ENCODE measurements around the gene ACACA. TPM values are rescaled to one million over a fixed set of nuclear protein-coding genes. Genes with fewer than 3 reads are reported as not detected.

Gene ACACA
- total and polyA plus RNA-seq, 9 of the 15 experiments (the other 6 are each of a cell fraction or from before 2014, with no cell fraction given): 35.9 to 135 (median 88.4) TPM

- no peaks in the 10 kb centered on the region for H3K9me3 ChIP-seq (replicated peaks; ENCODE audit: control insufficient read depth, insufficient read depth, low read depth, low read length)
- FAIRE-seq (no peak), DNase-seq (ENCODE audit: extremely low read depth in 1 of 4, low spot score in 3 of 4) (no peak), ATAC-seq (no peak)
- no peak overlapping the region for H3K27ac ChIP-seq (ENCODE audit: extremely low read depth, low read depth, low read length)
- 90% methylated on average over 5 of the region's 5 CpGs for WGBS (ENCODE audit: insufficient coverage, low coverage, missing lambda C conversion rate)
- H2AFZ ChIP-seq (ENCODE audit: low read depth, low read length): no peak overlapping the region
- H3K4me3 ChIP-seq: no peak overlapping the region
- H3K9ac ChIP-seq (ENCODE audit: insufficient read depth in 1 of 2, low read depth in 2 of 2, low read length in 2 of 2): no peak overlapping the region
- in situ Hi-C loops (cut with MboI) (no loop called here), intact Hi-C loops (cut with micrococcal nuclease) (loop anchor here (5.0 to 10.0 kb wide), 2 partner anchors 154 to 422 kb away; no protein-coding TSS in a partner anchor)
- BruUV-seq (replicated peaks): no TSS peak
- no peaks in the 10 kb centered on the region for H3K79me2 ChIP-seq (ENCODE audit: control insufficient read depth, insufficient read depth, low read length)
- peaks cover 49% of the 10 kb centered on the region; the same call in 2 of the 3 replicates for H3K36me3 ChIP-seq (ENCODE audit: control insufficient read depth, insufficient read depth, low read length)
- H3K27me3 ChIP-seq (ENCODE audit: control insufficient read depth in 2 of 2, insufficient read depth in 2 of 2, low read length in 2 of 2): no peaks in the 10 kb centered on the region
- H3K9me1 ChIP-seq (ENCODE audit: control insufficient read depth, insufficient read depth, low read length): no peaks in the 10 kb centered on the region
- peaks cover 6% of the 10 kb centered on the region for H4K20me1 ChIP-seq (replicated peaks; ENCODE audit: control insufficient read depth, insufficient read depth, low read length)
- ChIA-PET POLR2A (no interaction called here), CTCF (ENCODE audit: low intra/inter-chr PET ratio) (interaction anchor here (0.6 to 3.0 kb wide), 2 partner anchors 362 to 420 kb away, joined by 3 to 26 read pairs; no protein-coding TSS in a partner anchor)
- H3K4me2 ChIP-seq (ENCODE audit: insufficient read depth, low read length): no peak overlapping the region
- H3K4me1 ChIP-seq (replicated peaks in 1 of 2; ENCODE audit: control insufficient read depth in 2 of 2, insufficient read depth in 2 of 2, low read length in 2 of 2): peaks cover 0 to 6% of the 10 kb centered on the region in 2 experiments; a peak in 1 of 5 replicates
- no peak for TF ChIP-seq ZNF589 (CRISPR knock-in tag; IDR thresholded peaks at IDR 0.05; ENCODE audit: low read depth)
- TF ChIP-seq SAFB2 (IDR thresholded peaks at IDR 0.05; ENCODE audit: borderline replicate concordance, low read depth, low read length, severe bottlenecking): no peak
- TF ChIP-seq FOXJ2 (tag; IDR thresholded peaks at IDR 0.05): no peak
- TF ChIP-seq PHF21A (IDR thresholded peaks at IDR 0.05; ENCODE audit: borderline replicate concordance, low read depth): no peak
- TF ChIP-seq IRF2 (CRISPR knock-in tag; IDR thresholded peaks at IDR 0.05): no peak
- no peak for TF ChIP-seq SREBF1 (IDR thresholded peaks at IDR 0.05; ENCODE audit: borderline replicate concordance, low read depth, low read length)
- no peak for TF ChIP-seq ZBTB12 (CRISPR knock-in tag; IDR thresholded peaks at IDR 0.05)
- no peak for TF ChIP-seq GTF2A2 (tag; IDR thresholded peaks at IDR 0.05)
- no peak for TF ChIP-seq ZNF436 (CRISPR knock-in tag; IDR thresholded peaks at IDR 0.05)
- no peak for TF ChIP-seq BRD9 (IDR thresholded peaks at IDR 0.05; ENCODE audit: low read depth, partially characterized antibody)
- no peak for TF ChIP-seq NR1H2 (CRISPR knock-in tag; IDR thresholded peaks at IDR 0.05)
- no peak for TF ChIP-seq ZNF23 (CRISPR knock-in tag; IDR thresholded peaks at IDR 0.05)
- no peak for TF ChIP-seq WHSC1 (IDR thresholded peaks at IDR 0.05; ENCODE audit: low read length)
- no peak for TF ChIP-seq E2F3 (CRISPR knock-in tag; IDR thresholded peaks at IDR 0.05)
- TF ChIP-seq ZNF518B (CRISPR knock-in tag; IDR thresholded peaks at IDR 0.05): no peak
- TF ChIP-seq ZNF184 (CRISPR knock-in tag; IDR thresholded peaks at IDR 0.05): no peak
- TF ChIP-seq KAT2B (IDR thresholded peaks at IDR 0.05; ENCODE audit: low read depth, low read length): no peak
- TF ChIP-seq HBP1 (CRISPR knock-in tag; IDR thresholded peaks at IDR 0.05): no peak
Observed at GRCh38 chr17:37048811-37049210, 357.8 kb downstream of the ACACA start.

All from K562 (cell line).